Rectal smooth muscle tissue (tissue), 1 donor: Measurements from ENCODE around the gene PPAT.
A peak's percentile ranks its signal among the peaks of the same experiment; 100 is the strongest.
"Not testable (repeated sequence)": the region's sequence is repeated elsewhere in the genome, so short reads cannot be mapped to it uniquely, and the experiment has no call there.

Experiments used
- H3K27ac ChIP-seq: one replicate; pipeline ENCODE4 v1.7.0; 2013; ENCODE audit warnings: low read depth, low read length, inconsistent platforms
- H3K27me3 ChIP-seq: one replicate; pipeline ENCODE4 v1.7.0; 2013; ENCODE audit warnings: low read length; ENCODE audit not compliant: control insufficient read depth, insufficient read depth
- H3K36me3 ChIP-seq: one replicate; pipeline ENCODE4 v1.7.0; 2013; ENCODE audit warnings: low read length; ENCODE audit not compliant: control insufficient read depth, insufficient read depth
- H3K4me1 ChIP-seq: one replicate; pipeline ENCODE4 v1.7.0; 2013; ENCODE audit warnings: low read length; ENCODE audit not compliant: control insufficient read depth, insufficient read depth
- H3K4me3 ChIP-seq: one replicate; pipeline ENCODE4 v1.7.0; 2013; ENCODE audit warnings: low read length
- H3K9ac ChIP-seq: one replicate; pipeline ENCODE4 v1.7.0; 2013; ENCODE audit warnings: low read length

The PPAT gene

DNA sequence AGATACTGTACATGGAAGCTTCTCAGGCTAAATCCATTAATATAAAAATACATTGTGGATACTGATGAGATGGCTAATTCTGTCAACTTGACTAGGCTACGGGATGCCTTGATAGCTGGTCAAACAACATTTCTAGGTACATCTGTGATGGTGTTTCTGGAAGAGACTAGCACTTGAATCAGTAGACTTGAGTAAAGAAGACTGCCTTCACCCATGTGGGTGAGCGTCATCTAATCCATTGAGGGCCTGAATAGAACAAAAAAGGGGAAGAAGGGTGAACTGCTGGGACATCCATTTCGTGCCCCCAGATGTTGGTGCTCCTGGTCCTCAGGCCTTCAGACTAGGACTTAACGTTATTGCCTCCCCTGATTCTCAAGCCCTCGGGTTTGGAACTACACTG is 28.3 kb upstream of the PPAT start:
- Histone ChIP-seq H3K27ac (no peak overlapping the region), H3K4me3 (no peak overlapping the region), H3K36me3 (no peaks in the 10 kb centered on the region), H3K4me1 (peaks cover 18% of the 10 kb centered on the region), H3K9ac (no peak overlapping the region), H3K27me3 (no peaks in the 10 kb centered on the region)

- H3K27me3 ChIP-seq: no peaks in the 10 kb centered on the region
- H3K4me1 ChIP-seq: peaks cover 12% of the 10 kb centered on the region
- H3K36me3 ChIP-seq: no peaks in the 10 kb centered on the region
- H3K27ac ChIP-seq: no peak overlapping the region
- no peak overlapping the region for H3K9ac ChIP-seq
- no peak overlapping the region for H3K4me3 ChIP-seq
Measured at GRCh38 chr4:56462157-56462556, 26.7 kb upstream of the PPAT start.

- H3K36me3 ChIP-seq: peaks cover 2% of the 10 kb centered on the region
- peaks cover 2% of the 10 kb centered on the region for H3K4me1 ChIP-seq
- H3K9ac ChIP-seq: no peak overlapping the region
- H3K27ac ChIP-seq: no peak overlapping the region
- H3K27me3 ChIP-seq: no peaks in the 10 kb centered on the region
- H3K4me3 ChIP-seq: no peak overlapping the region
Measured at GRCh38 chr4:56460085-56460484, 24.7 kb upstream of the PPAT start.

- no peak overlapping the region for H3K9ac ChIP-seq
- no peak overlapping the region for H3K4me3 ChIP-seq
- H3K27me3 ChIP-seq: no peaks in the 10 kb centered on the region
- no peak overlapping the region for H3K27ac ChIP-seq
- no peaks in the 10 kb centered on the region for H3K4me1 ChIP-seq
- peaks cover 5% of the 10 kb centered on the region for H3K36me3 ChIP-seq
Measured at GRCh38 chr4:56450342-56450741, 14.9 kb upstream of the PPAT start.

DNA sequence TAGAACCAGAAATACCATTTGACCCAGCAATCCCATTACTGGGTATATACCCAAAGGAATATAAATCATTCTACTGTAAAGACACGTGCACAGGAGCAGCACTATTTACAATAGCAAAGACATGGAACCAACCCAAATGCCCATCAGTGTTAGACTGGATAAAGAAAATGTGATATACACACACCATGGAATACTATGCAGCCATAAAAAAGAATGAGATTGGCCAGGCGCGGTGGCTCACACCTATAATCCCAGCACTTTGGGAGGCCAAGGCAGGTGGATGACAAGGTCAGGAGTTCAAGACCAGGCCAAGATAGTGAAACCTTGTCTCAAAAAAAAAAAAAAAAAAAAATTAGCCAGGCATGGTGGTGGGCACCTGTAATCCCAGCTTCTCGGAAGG is 14.1 kb upstream of the PPAT start:
- not testable (repeated sequence) for H3K4me3 ChIP-seq, H3K4me1 ChIP-seq, H3K27ac ChIP-seq, H3K27me3 ChIP-seq, H3K36me3 ChIP-seq, H3K9ac ChIP-seq

DNA sequence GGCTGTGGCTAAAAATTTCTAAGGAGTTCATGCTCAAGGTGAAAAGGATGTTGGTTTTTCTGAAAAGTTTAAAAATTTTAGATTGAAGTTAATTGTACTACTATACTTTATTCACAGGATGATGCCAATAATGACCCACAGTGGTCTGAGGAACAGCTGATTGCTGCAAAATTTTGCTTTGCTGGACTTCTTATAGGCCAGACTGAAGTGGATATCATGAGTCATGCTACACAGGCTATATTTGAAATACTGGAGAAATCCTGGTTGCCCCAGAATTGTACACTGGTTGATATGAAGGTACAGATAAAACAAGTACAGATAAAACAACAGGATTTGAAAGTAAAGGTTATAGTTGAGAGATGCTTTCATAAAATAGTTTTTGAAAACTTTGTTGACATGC is 12.9 kb upstream of the PPAT start:
- Histone ChIP-seq H3K4me1 (no peaks in the 10 kb centered on the region), H3K27ac (no peak overlapping the region), H3K36me3 (peaks cover 2% of the 10 kb centered on the region), H3K4me3 (no peak overlapping the region), H3K9ac (no peak overlapping the region), H3K27me3 (no peaks in the 10 kb centered on the region)

DNA sequence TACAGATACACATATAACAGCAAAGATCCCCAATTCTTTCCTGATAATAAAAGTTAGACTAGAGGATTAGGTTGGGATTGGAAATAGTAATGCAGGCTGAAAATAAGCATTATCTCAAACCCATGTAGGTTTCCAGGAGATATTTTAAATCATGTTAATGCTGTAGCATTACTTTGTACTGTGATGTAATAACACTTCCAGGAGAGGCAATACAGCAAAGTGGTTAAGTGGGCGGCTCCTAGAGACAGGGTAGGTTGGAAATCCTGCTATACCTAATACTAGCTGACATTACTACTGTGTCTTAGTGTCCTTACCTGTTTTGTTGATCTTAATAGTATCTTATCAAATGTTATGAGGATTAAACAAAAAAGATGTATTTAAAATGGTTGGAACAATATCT is 10.3 kb upstream of the PPAT start:
- Histone ChIP-seq H3K4me1 (no peaks in the 10 kb centered on the region), H3K4me3 (no peak overlapping the region), H3K27ac (no peak overlapping the region), H3K9ac (no peak overlapping the region), H3K27me3 (no peaks in the 10 kb centered on the region), H3K36me3 (no peaks in the 10 kb centered on the region)

GRCh38 chr4:56444719-56445118 is 9.3 kb upstream of the PPAT start:
- no peak overlapping the region for H3K9ac ChIP-seq
- H3K4me1 ChIP-seq: no peaks in the 10 kb centered on the region
- no peaks in the 10 kb centered on the region for H3K36me3 ChIP-seq
- no peak overlapping the region for H3K4me3 ChIP-seq
- H3K27me3 ChIP-seq: no peaks in the 10 kb centered on the region
- no peak overlapping the region for H3K27ac ChIP-seq

GRCh38 chr4:56440983-56441382 is 5.6 kb upstream of the PPAT start:
- no peak overlapping the region for H3K27ac ChIP-seq
- H3K36me3 ChIP-seq: no peaks in the 10 kb centered on the region
- no peak overlapping the region for H3K4me3 ChIP-seq
- H3K27me3 ChIP-seq: no peaks in the 10 kb centered on the region
- H3K4me1 ChIP-seq: no peaks in the 10 kb centered on the region
- H3K9ac ChIP-seq: no peak overlapping the region

DNA sequence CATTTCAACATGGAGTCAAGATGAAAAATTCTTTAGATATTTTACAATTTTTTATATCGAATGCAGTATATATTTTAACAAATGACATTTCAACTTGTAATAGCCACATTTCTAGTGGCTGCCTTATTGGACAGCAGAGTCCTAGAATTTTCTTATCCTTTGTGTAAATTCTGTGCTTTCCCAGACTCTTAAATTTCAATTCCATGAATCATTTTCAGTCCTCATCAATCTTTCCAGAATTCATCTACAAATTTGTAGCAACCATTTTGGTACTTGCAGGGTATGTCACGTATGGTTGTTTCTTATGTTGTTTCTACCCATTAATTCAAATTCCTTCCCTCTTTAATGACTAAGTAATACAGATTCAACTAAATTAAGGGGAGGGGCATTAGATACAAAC is 3.4 kb upstream of the PPAT start:
- H3K27me3 ChIP-seq: no peaks in the 10 kb centered on the region
- H3K36me3 ChIP-seq: no peaks in the 10 kb centered on the region
- peaks cover 7% of the 10 kb centered on the region for H3K4me1 ChIP-seq
- H3K27ac ChIP-seq: no peak overlapping the region
- H3K4me3 ChIP-seq: no peak overlapping the region
- H3K9ac ChIP-seq: no peak overlapping the region

GRCh38 chr4:56434599-56435139 is 746 bp downstream of the PPAT start:
- Histone ChIP-seq H3K4me1 (peaks cover 7% of the 10 kb centered on the region), H3K4me3 (peak overlapping the region; percentile 93), H3K36me3 (no peaks in the 10 kb centered on the region), H3K27me3 (no peaks in the 10 kb centered on the region), H3K27ac (peak overlapping the region; percentile 93), H3K9ac (peak overlapping the region; percentile 80)

- Histone ChIP-seq H3K36me3 (no peaks in the 10 kb centered on the region), H3K27ac (no peak overlapping the region), H3K27me3 (no peaks in the 10 kb centered on the region), H3K4me3 (no peak overlapping the region), H3K9ac (no peak overlapping the region), H3K4me1 (peaks cover 7% of the 10 kb centered on the region)
Measured at GRCh38 chr4:56433280-56433679, 2.1 kb downstream of the PPAT start.

DNA sequence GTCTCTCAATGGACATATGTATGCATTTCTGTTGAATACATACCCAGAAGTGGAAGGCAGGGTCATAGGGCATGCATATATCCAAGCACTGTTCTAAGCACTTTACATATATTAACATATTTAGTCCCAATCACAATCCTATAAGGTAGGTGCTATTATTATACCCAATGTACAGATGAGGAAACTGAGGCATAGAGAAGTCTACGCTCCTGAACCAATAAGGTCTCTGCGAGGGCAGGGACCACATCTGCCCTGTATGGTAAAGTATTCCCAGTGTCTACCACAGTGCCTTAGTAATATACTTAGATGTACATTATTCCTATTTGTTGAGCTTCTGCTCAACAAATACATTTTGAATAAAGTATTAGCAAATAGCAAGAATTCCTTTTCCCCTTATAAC is 5.2 kb downstream of the PPAT start:
- H3K9ac ChIP-seq: no peak overlapping the region
- H3K4me3 ChIP-seq: no peak overlapping the region
- H3K36me3 ChIP-seq: no peaks in the 10 kb centered on the region
- H3K27ac ChIP-seq: no peak overlapping the region
- H3K4me1 ChIP-seq: peaks cover 7% of the 10 kb centered on the region
- H3K27me3 ChIP-seq: no peaks in the 10 kb centered on the region
